Ureter (tissue), 1 donor: ENCODE results near the gene PRRT4. TPM values are rescaled to one million over a fixed set of nuclear protein-coding genes. Genes with fewer than 3 reads are reported as not detected.

ENCODE experiments used
- DNase-seq: peaks from one replicate; pipeline ENCODE4 v3.0.0-alpha.2; 2020; ENCODE audit warnings: low spot score
- total RNA-seq: library from RNA; stranded (reverse); gene quantifications from one replicate; pipeline ENCODE4 v1.2.4, GENCODE V29; 2023
- donor health status: DM: yes; HTN: yes; CAD: no.

The PRRT4 gene
- total RNA-seq, 1 donor from 2014 or later = 0.49 TPM

GRCh38 chr7:128347647-128348097 lies 13.8 kb downstream of the PRRT4 start:
- DNase-seq = no peak

GRCh38 chr7:128344431-128344774 lies 17.1 kb downstream of the PRRT4 start:
- no peak for DNase-seq

- DNase-seq = peak; percentile 91
Measured at GRCh38 chr7:128343554-128344430, 17.7 kb downstream of the PRRT4 start, which contains the start of gene RBM28. RBM28 (minus strand) TSS chr7:128343908; CDS start chr7:128343793, 115 bp downstream.

- no peak for DNase-seq
Measured at GRCh38 chr7:128341733-128342132, 19.8 kb downstream of the PRRT4 start.

GRCh38 chr7:128335730-128336129 lies 25.8 kb downstream of the PRRT4 start:
- DNase-seq = no peak

GRCh38 chr7:128324368-128324680 lies 37.2 kb downstream of the PRRT4 start:
- DNase-seq = no peak

- DNase-seq = no peak
Measured at GRCh38 chr7:128323459-128324367, 37.8 kb downstream of the PRRT4 start.

- DNase-seq = no peak
Measured at GRCh38 chr7:128323040-128323439, 38.5 kb downstream of the PRRT4 start.

- DNase-seq = no peak
Measured at GRCh38 chr7:128322040-128322643, 39.3 kb downstream of the PRRT4 start.

GRCh38 chr7:128321044-128321422 lies 40.5 kb downstream of the PRRT4 start:
- no peak for DNase-seq

- no peak for DNase-seq
Measured at GRCh38 chr7:128318691-128319090, 42.8 kb downstream of the PRRT4 start.

GRCh38 chr7:128311013-128311412 lies 50.5 kb downstream of the PRRT4 start:
- no peak for DNase-seq

GRCh38 chr7:128310499-128310898 lies 51.0 kb downstream of the PRRT4 start:
- DNase-seq = no peak

GRCh38 chr7:128309976-128310375 lies 51.5 kb downstream of the PRRT4 start:
- no peak for DNase-seq

GRCh38 chr7:128309124-128309523 lies 52.4 kb downstream of the PRRT4 start:
- no peak for DNase-seq

- DNase-seq = no peak
Measured at GRCh38 chr7:128307061-128307460, 54.4 kb downstream of the PRRT4 start.

- no peak for DNase-seq
Measured at GRCh38 chr7:128304212-128304611, 57.3 kb downstream of the PRRT4 start.

GRCh38 chr7:128303643-128304042 lies 57.8 kb downstream of the PRRT4 start:
- DNase-seq = no peak

- DNase-seq = no peak
Measured at GRCh38 chr7:128303133-128303532, 58.4 kb downstream of the PRRT4 start.

GRCh38 chr7:128302139-128302538 lies 59.4 kb downstream of the PRRT4 start:
- no peak for DNase-seq
